K562 (cell line): Measurements from ENCODE around the gene RTBDN. TPM values are rescaled to one million over a fixed set of nuclear protein-coding genes. Genes with fewer than 3 reads are reported as not detected.
A peak's percentile ranks its signal among the peaks of the same experiment; 100 is the strongest.

ENCODE experiments used
- ARHGAP35 ChIP-seq: fragments of 450-650 bp; IDR thresholded peaks from 2 replicates; pipeline ENCODE4 v1.6.1; 2018; ENCODE audit not compliant: partially characterized antibody
- DACH1 ChIP-seq: fragments of 450-650 bp; IDR thresholded peaks from 2 replicates; pipeline ENCODE4 v1.6.1; 2018; ENCODE audit not compliant: partially characterized antibody
- DDX20 ChIP-seq: fragments of 450-650 bp; IDR thresholded peaks from 2 replicates; pipeline ENCODE4 v1.6.1; 2016; ENCODE audit warnings: missing genetic modification characterization, low read depth, mild to moderate bottlenecking, missing compliant biosample characterization, moderate library complexity
- DPF2 ChIP-seq: fragments of 450-650 bp; IDR thresholded peaks from 2 replicates; pipeline ENCODE4 v1.6.1; 2016
- MTA3 ChIP-seq: fragments of 450-650 bp; formaldehyde crosslinking; IDR thresholded peaks from 2 replicates; pipeline ENCODE4 v1.6.1; 2017; ENCODE audit warnings: mild to moderate bottlenecking, borderline replicate concordance
- MYC ChIP-seq, 2 experiments: fragments of 250-450 bp in 1 of 2; sonication (Bioruptor Pico) in 1 of 2; IDR thresholded peaks; 2 replicates each; pipeline versions ENCODE4 v1.5.1 to v1.6.1; 2012 to 2021; ENCODE audit warnings: low read depth in 2 of 2, borderline replicate concordance in 1 of 2, improper control_type of control experiment in 1 of 2, low read length in 1 of 2, mild to moderate bottlenecking in 1 of 2, moderate library complexity in 1 of 2
- NR2C2 ChIP-seq, 2 experiments: fragments of 200-800 bp in 1 of 2; sonication (Bioruptor generic) in 1 of 2; sonication (generic) in 1 of 2; formaldehyde crosslinking in 1 of 2; IDR thresholded peaks; 2 replicates each; pipeline versions ENCODE4 v1.6.1 to v1.8.0; 2016 to 2022; ENCODE audit warnings: mild to moderate bottlenecking in 1 of 2, missing compliant biosample characterization in 1 of 2, missing genetic modification characterization in 1 of 2, missing genetic modification reagents in 1 of 2
- POLR2A ChIP-seq: fragments of 450-650 bp; conservative IDR thresholded peaks from 2 replicates; pipeline ENCODE4 v1.6.1; 2016
- RB1 ChIP-seq: fragments of 450-650 bp; IDR thresholded peaks from 2 replicates; pipeline ENCODE4 v1.6.1; 2017; ENCODE audit warnings: low read depth, mild to moderate bottlenecking
- RNF2 ChIP-seq: sonication (generic); IDR thresholded peaks from 2 replicates; pipeline ENCODE4 v1.6.1; 2016
- SNIP1 ChIP-seq: fragments of 450-650 bp; IDR thresholded peaks from 2 replicates; pipeline ENCODE4 v1.7.1; 2017; ENCODE audit warnings: low read depth, mild to moderate bottlenecking
- TGIF2 ChIP-seq: sonication (generic); formaldehyde crosslinking; IDR thresholded peaks from 2 replicates; pipeline ENCODE4 v1.8.1; 2022; ENCODE audit warnings: mild to moderate bottlenecking, missing genetic modification reagents, moderate library complexity
- U2AF1 ChIP-seq: fragments of 200-400 bp; formaldehyde crosslinking; optimal IDR thresholded peaks from 2 replicates; pipeline ENCODE3; 2017; ENCODE audit warnings: mild to moderate bottlenecking, low read depth, low read length, moderate library complexity
- XRCC5 ChIP-seq: fragments of 200-400 bp; formaldehyde crosslinking; IDR thresholded peaks from 2 replicates; pipeline ENCODE4 v1.6.1; 2017; ENCODE audit warnings: low read depth, mild to moderate bottlenecking, low read length
- ZBTB17 ChIP-seq: fragments of 450-650 bp; formaldehyde crosslinking; IDR thresholded peaks from 2 replicates; pipeline ENCODE4 v1.4.0; 2020; ENCODE audit warnings: mild to moderate bottlenecking
- ZNF165 ChIP-seq: fragments of 250-450 bp; sonication (Bioruptor Pico); IDR thresholded peaks from 2 replicates; pipeline ENCODE4 v1.4.0; 2020; ENCODE audit warnings: borderline replicate concordance
- polyA plus RNA-seq, 8 experiments: library from polyadenylated mRNA; depleted of rRNA in 4 of 8; stranded (reverse) in 5 of 8; unstranded in 3 of 8; fragments of >200 nt; fragmentation: Nextera tagmentation in 2 of 8; fragmentation: Illumina TruSeq in 1 of 8; extraction: Ambion mirVana in 2 of 8; extraction: Trizol in 1 of 8; gene quantifications; 2 replicates each; pipeline versions ENCODE4 v1.2.1 to v1.2.3, GENCODE V29; 2011 to 2014; ENCODE audit warnings: inconsistent platforms in 1 of 8, missing spikeins in 1 of 8
- total RNA-seq, 7 experiments: library from RNA; depleted of rRNA in 6 of 7; stranded (reverse); fragments of >200 nt in 6 of 7; fragmentation: Illumina TruSeq in 2 of 7; extraction: Trizol in 2 of 7; gene quantifications; 2 replicates each; pipeline versions ENCODE4 v1.2.1 to v1.2.3, GENCODE V29; 2011 to 2021; ENCODE audit warnings: low replicate concordance in 1 of 7
- TF ChIP-seq, protein P1 (sequence below): fragments of 250-450 bp; sonication (Bioruptor Pico); IDR thresholded peaks from 2 replicates; pipeline ENCODE4 v1.5.0; 2022; ENCODE audit warnings: mild to moderate bottlenecking
- TF ChIP-seq, protein P2 (sequence below), 2 experiments: fragments of 450-650 bp; conservative IDR thresholded peaks; 2 replicates each; pipeline ENCODE4 v1.6.1; 2017; ENCODE audit warnings: mild to moderate bottlenecking in 2 of 2, moderate library complexity in 2 of 2
- TF ChIP-seq, protein P3 (sequence below): sonication (generic); formaldehyde crosslinking; IDR thresholded peaks from 2 replicates; pipeline ENCODE4 v1.9.0; 2022; ENCODE audit warnings: mild to moderate bottlenecking, missing genetic modification reagents

Gene RTBDN
- total and polyA plus RNA-seq, 9 of the 15 experiments (the other 6 are each of a cell fraction or from before 2014, with no cell fraction given) = 0.20 to 2.3 (median 0.72) TPM; not detected in 1

DNA sequence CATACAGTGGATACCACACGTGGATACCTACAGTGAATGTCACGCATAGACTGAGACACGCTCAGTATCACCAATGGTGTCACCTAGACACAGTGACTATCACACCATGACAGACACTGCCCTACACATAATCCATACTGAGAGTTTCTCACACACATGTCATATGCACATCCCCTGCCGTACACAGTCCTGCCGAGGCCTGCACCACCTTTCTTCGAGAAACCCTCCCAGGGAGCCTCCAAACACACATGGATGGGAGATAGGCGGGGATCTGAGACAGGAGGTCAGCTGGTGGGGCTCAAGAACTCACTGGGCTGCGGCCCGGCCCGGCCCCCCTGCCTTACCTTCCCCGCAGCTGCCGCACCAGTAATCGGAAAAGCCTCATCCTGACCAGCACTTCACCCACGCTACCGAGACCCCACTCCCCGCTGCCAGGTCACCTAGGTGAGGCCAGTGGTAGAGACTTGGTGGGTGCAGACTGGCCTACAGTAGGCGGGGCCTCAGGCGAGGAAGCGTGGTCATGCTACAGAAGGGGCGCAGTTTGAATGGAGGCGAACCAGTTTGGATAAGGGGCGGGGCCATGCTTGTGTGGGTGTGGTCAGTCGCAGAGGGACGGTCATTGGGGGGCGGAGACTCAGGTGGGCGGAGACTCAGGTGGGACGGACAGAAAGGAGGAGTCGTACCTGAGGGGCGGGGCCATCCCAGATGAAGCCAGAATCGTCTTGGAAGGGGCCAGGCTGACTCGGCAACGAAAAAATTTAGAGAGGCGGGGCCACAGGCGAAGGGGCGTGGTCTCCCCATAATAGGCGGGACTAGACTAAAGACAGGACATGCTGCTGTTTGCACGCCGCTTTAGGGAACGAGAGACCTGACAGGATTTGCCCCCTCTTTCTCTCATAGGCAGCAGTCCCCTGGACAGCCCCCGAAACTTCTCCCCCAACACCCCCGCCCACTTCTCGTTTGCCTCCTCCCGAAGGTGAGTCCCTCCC, 6.0 kb upstream of the RTBDN start (continued):
- TF ChIP-seq, protein P1, sequence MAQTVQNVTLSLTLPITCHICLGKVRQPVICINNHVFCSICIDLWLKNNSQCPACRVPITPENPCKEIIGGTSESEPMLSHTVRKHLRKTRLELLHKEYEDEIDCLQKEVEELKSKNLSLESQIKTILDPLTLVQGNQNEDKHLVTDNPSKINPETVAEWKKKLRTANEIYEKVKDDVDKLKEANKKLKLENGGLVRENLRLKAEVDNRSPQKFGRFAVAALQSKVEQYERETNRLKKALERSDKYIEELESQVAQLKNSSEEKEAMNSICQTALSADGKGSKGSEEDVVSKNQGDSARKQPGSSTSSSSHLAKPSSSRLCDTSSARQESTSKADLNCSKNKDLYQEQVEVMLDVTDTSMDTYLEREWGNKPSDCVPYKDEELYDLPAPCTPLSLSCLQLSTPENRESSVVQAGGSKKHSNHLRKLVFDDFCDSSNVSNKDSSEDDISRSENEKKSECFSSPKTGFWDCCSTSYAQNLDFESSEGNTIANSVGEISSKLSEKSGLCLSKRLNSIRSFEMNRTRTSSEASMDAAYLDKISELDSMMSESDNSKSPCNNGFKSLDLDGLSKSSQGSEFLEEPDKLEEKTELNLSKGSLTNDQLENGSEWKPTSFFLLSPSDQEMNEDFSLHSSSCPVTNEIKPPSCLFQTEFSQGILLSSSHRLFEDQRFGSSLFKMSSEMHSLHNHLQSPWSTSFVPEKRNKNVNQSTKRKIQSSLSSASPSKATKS (CRISPR knock-in tag) = no peak
- no peak for TF ChIP-seq ZNF165
- TF ChIP-seq U2AF1 = no peak
- TF ChIP-seq POLR2A = no peak
- TF ChIP-seq, protein P2, sequence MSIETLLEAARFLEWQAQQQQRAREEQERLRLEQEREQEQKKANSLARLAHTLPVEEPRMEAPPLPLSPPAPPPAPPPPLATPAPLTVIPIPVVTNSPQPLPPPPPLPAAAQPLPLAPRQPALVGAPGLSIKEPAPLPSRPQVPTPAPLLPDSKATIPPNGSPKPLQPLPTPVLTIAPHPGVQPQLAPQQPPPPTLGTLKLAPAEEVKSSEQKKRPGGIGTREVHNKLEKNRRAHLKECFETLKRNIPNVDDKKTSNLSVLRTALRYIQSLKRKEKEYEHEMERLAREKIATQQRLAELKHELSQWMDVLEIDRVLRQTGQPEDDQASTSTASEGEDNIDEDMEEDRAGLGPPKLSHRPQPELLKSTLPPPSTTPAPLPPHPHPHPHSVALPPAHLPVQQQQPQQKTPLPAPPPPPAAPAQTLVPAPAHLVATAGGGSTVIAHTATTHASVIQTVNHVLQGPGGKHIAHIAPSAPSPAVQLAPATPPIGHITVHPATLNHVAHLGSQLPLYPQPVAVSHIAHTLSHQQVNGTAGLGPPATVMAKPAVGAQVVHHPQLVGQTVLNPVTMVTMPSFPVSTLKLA (conservative IDR thresholded peaks at IDR 0.05) = peak; percentile 59 to 77; a peak in 3 of 4 replicates
- TF ChIP-seq TGIF2 (CRISPR knock-in tag) = no peak
- TF ChIP-seq ARHGAP35 = no peak
- no peak for TF ChIP-seq RB1
- TF ChIP-seq DACH1 = peak; percentile 7
- TF ChIP-seq XRCC5 = 0 out of 2 replicates have a peak, but pooled peaks have one; percentile 34
- TF ChIP-seq, protein P3, sequence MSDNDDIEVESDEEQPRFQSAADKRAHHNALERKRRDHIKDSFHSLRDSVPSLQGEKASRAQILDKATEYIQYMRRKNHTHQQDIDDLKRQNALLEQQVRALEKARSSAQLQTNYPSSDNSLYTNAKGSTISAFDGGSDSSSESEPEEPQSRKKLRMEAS (CRISPR knock-in tag) = peak; percentile 69
- peak; percentile 70 for TF ChIP-seq MYC (IDR thresholded peaks at IDR 0.05; ENCODE audit: low read depth, low read length)
- no peak for TF ChIP-seq MYC (CRISPR knock-in tag; IDR thresholded peaks at IDR 0.05; ENCODE audit: borderline replicate concordance, low read depth)
- TF ChIP-seq DDX20 (tag) = no peak
- TF ChIP-seq RNF2 = no peak
- no peak for TF ChIP-seq ZBTB17 (CRISPR knock-in tag)
- TF ChIP-seq SNIP1 = no peak
- no peak for TF ChIP-seq NR2C2 (CRISPR knock-in tag; IDR thresholded peaks at IDR 0.05)
- no peak for TF ChIP-seq NR2C2 (tag; IDR thresholded peaks at IDR 0.05)
- TF ChIP-seq MTA3 = 0 out of 2 replicates have a peak, but pooled peaks have one; percentile 24
- 0 out of 2 replicates have a peak, but pooled peaks have one; percentile 20 for TF ChIP-seq DPF2
